ENCODE measurements around the gene CDKAL1.

CDKAL1 gene

GRCh38 chr6:21163110-21163837 is 629.0 kb downstream of the CDKAL1 start:
- no peak for TF ChIP-seq CTCF (conservative IDR thresholded peaks at IDR 0.05; ENCODE audit: low read depth, low read length)
- H3K4me3 ChIP-seq (ENCODE audit: low read depth, low read length): no peak overlapping the region
- DNase-seq (ENCODE audit: low read depth): peak; percentile 90

GRCh38 chr6:21163838-21164180 is 629.6 kb downstream of the CDKAL1 start:
- no peak overlapping the region for H3K4me3 ChIP-seq (ENCODE audit: low read depth, low read length)
- no peak for DNase-seq (ENCODE audit: low read depth)
- TF ChIP-seq CTCF (conservative IDR thresholded peaks at IDR 0.05; ENCODE audit: low read depth, low read length): no peak

DNA sequence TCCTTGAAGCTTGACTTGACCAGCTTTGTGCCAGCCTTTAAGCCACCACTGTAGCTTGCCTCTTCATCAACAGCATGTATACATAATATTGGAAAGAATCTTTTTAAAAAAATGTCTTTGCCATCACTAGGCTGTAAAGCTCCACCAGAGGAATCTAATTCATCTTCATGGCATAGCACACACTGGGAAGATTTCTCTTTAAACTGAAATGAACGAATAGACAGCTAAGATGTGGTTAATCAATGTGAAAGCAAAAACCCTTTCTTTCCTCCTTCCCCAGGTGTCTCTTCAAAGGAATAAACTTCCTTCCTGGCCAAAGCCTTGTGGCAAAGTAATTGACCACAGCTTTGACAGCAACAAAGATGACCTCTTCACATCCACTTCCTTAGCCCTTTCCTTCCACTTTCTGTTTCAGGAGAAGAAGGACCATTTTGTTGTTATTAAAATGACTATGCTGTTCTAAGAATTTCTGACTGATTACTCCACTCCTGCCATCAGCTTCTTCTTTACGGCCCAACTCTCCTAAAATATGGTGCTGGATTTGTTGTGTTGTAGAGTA is 630.6 kb downstream of the CDKAL1 start:
- DNase-seq (ENCODE audit: low read depth): peak; percentile 65
- TF ChIP-seq CTCF (conservative IDR thresholded peaks at IDR 0.05; ENCODE audit: low read depth, low read length): no peak
- H3K4me3 ChIP-seq (ENCODE audit: low read depth, low read length): no peak overlapping the region

- no peak for TF ChIP-seq CTCF (conservative IDR thresholded peaks at IDR 0.05; ENCODE audit: low read depth, low read length)
- H3K4me3 ChIP-seq (ENCODE audit: low read depth, low read length): no peak overlapping the region
- no peak for DNase-seq (ENCODE audit: low read depth)
Measured at GRCh38 chr6:21166754-21167153, 632.5 kb downstream of the CDKAL1 start.

DNA sequence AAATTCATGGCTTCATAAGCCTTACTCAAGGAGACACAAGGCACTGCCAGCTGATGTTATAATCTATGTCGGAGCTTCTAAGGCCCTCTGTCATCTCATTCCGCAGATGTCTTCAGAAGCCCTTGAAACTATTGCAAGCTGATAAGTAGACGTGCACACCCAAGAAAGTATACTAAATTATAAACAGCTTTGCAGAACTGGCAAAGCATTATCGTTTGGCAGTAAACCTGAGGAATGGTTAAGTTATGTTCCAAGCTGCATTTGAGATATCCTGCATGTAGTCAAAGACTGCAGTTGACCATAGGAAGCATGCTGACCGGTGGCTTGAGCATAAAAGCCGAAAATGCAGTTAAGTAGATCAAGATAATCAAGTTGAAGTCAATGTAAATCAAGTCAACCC is 633.5 kb downstream of the CDKAL1 start:
- no peak for TF ChIP-seq CTCF (conservative IDR thresholded peaks at IDR 0.05; ENCODE audit: low read depth, low read length)
- DNase-seq (ENCODE audit: low read depth): no peak
- no peak overlapping the region for H3K4me3 ChIP-seq (ENCODE audit: low read depth, low read length)

GRCh38 chr6:21171801-21172200 is 637.5 kb downstream of the CDKAL1 start:
- no peak overlapping the region for H3K4me3 ChIP-seq (ENCODE audit: low read depth, low read length)
- TF ChIP-seq CTCF (conservative IDR thresholded peaks at IDR 0.05; ENCODE audit: low read depth, low read length): no peak
- DNase-seq (ENCODE audit: low read depth): peak; percentile 76

DNA sequence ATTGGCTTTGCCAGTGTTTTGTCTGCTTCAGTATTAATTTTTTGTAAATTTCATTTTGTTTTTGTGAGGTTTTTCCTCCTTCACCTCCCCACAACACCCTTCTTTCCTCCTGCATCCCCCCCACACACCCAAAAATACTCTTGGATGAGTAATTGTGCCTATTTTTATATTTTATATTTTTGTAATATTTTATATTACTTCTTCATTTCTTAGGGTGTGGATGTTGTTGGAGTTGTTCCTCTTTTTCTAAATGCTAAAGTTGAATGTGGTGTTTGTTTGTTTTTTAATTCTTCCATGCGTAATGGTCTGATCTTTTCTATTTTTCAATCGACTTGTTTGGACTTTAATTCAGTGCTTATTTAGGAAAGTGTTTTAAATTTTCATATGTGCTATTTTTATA is 638.8 kb downstream of the CDKAL1 start:
- H3K4me3 ChIP-seq (ENCODE audit: low read depth, low read length): no peak overlapping the region
- TF ChIP-seq CTCF (conservative IDR thresholded peaks at IDR 0.05; ENCODE audit: low read depth, low read length): no peak
- no peak for DNase-seq (ENCODE audit: low read depth)

Data from choroid plexus epithelial cell (primary cell).